Gastrocnemius medialis (tissue), 4 donors: ENCODE data around the gene WDR18. TPM values are rescaled to one million over a fixed set of nuclear protein-coding genes. Genes with fewer than 3 reads are reported as not detected.

ENCODE experiments used
- ATAC-seq, 2 donors: fragments of 150-250 bp; one replicate each; pipeline ENCODE4 v1.9.1; 2016
- DNase-seq, 2 donors: peaks; one replicate each; pipeline ENCODE4 v3.0.0-alpha.2; 2019
- H3K27ac ChIP-seq, 4 donors: fragments of 200-600 bp; sonication (generic); 1 replicate in 1 of 4; 2 replicates in 3 of 4; pipeline ENCODE4 v1.5.1; 2016 to 2018; ENCODE audit warnings: mild to moderate bottlenecking in 2 of 4, moderate library complexity in 1 of 4
- H3K27me3 ChIP-seq, 3 donors: fragments of 200-600 bp; sonication (generic) in 2 of 3; 1 replicate in 1 of 3; 2 replicates in 2 of 3; pipeline versions ENCODE4 v1.5.1 to v1.6.0; 2016 to 2019; ENCODE audit warnings: mild to moderate bottlenecking in 1 of 3, moderate library complexity in 1 of 3
- H3K36me3 ChIP-seq, 2 donors: fragments of 200-600 bp; sonication (generic) in 1 of 2; one replicate each; pipeline ENCODE4 v1.5.1; 2017 to 2018
- H3K4me1 ChIP-seq, 2 donors: fragments of 200-600 bp; sonication (generic) in 1 of 2; one replicate each; pipeline ENCODE4 v1.5.1; 2016 to 2017; ENCODE audit warnings: mild to moderate bottlenecking in 2 of 2
- H3K4me3 ChIP-seq, 4 donors: fragments of 200-600 bp; sonication (generic) in 3 of 4; 1 replicate in 1 of 4; 2 replicates in 3 of 4; pipeline ENCODE4 v1.5.1; 2016 to 2019; ENCODE audit warnings: mild to moderate bottlenecking in 2 of 4
- H3K9me3 ChIP-seq, 3 donors: fragments of 200-600 bp; sonication (generic) in 2 of 3; 1 replicate in 1 of 3; 2 replicates in 2 of 3; pipeline ENCODE4 v1.5.1; 2016 to 2019
- CTCF ChIP-seq, 5 experiments: fragments of 450-650 bp in 3 of 5; fragments of 200-600 bp in 2 of 5; sonication (generic) in 2 of 5; IDR thresholded peaks in 4 of 5; conservative IDR thresholded peaks in 1 of 5; 1 replicate in 4 of 5; 2 replicates in 1 of 5; pipeline ENCODE4 v1.5.1; 2016 to 2019; ENCODE audit warnings: antibody characterized with exemption in 5 of 5, mild to moderate bottlenecking in 3 of 5, moderate library complexity in 3 of 5
- POLR2A ChIP-seq, 2 donors: fragments of 450-650 bp; IDR thresholded peaks; one replicate each; pipeline ENCODE4 v1.6.1; 2017; ENCODE audit warnings: antibody characterized with exemption in 2 of 2, mild to moderate bottlenecking in 2 of 2, moderate library complexity in 2 of 2
- in situ Hi-C, 4 donors: fragments of 200-750 bp; cut with MboI; loops; one replicate each; pipeline versions ENCODE4 v1.15.0 to v1.8.0; 2017; ENCODE audit warnings: low sequenced_read_pairs in 4 of 4
- intact Hi-C: fragments of 100-400 bp; cut with DNase I; formaldehyde crosslinking; loops from one replicate; pipeline ENCODE4 v1.15.1; 2023; ENCODE audit warnings: low total_unique reads
- total RNA-seq, 4 donors: library from RNA; depleted of rRNA; stranded (reverse); fragments of >200 nt; gene quantifications; one replicate each; pipeline versions ENCODE4 v1.1.0 to v1.2.3, GENCODE V29; 2016

Gene WDR18
- total RNA-seq, 4 donors from 2014 or later = 4.4 to 59.0 (median 28.6) TPM

- Histone ChIP-seq H3K9me3 (no peaks in the 10 kb centered on the region), H3K4me1 (no peaks in the 10 kb centered on the region), H3K27ac (no peak overlapping the region), H3K4me3 (no peak overlapping the region), H3K27me3 (peaks cover 0 to 12% (median 2%) of the 10 kb centered on the region in 3 donors), H3K36me3 (no peaks in the 10 kb centered on the region)
- no peak for DNase-seq
- intact Hi-C loops (no loop called here), in situ Hi-C loops (no loop called here)
- ATAC-seq = no peak
- TF ChIP-seq POLR2A (IDR thresholded peaks at IDR 0.05) = no peak
- TF ChIP-seq CTCF (IDR thresholded peaks at IDR 0.05 in 4 of 5, conservative IDR thresholded peaks at IDR 0.05 in 1 of 5) = no peak
These were observed 35.2 kb upstream of the WDR18 start for GRCh38 chr19:948842-949496.

GRCh38 chr19:950352-951066, 33.6 kb upstream of the WDR18 start:
- no peaks in the 10 kb centered on the region for H3K4me1 ChIP-seq
- DNase-seq (no peak), ATAC-seq (no peak)
- intact Hi-C loops = no loop called here
- H3K27ac ChIP-seq = no peak overlapping the region
- TF ChIP-seq POLR2A (IDR thresholded peaks at IDR 0.05) (no peak), CTCF (IDR thresholded peaks at IDR 0.05 in 4 of 5, conservative IDR thresholded peaks at IDR 0.05 in 1 of 5) (no peak)
- H3K27me3 ChIP-seq = peaks cover 0 to 20% (median 11%) of the 10 kb centered on the region in 3 donors
- no peaks in the 10 kb centered on the region for H3K36me3 ChIP-seq
- in situ Hi-C loops = no loop called here
- H3K9me3 ChIP-seq = no peaks in the 10 kb centered on the region
- H3K4me3 ChIP-seq = no peak overlapping the region

- H3K27me3 ChIP-seq = peaks cover 0 to 20% (median 11%) of the 10 kb centered on the region in 3 donors
- DNase-seq = no peak
These were observed 32.0 kb upstream of the WDR18 start for GRCh38 chr19:952049-952679.

More at GRCh38 chr19:952049-952679, 32.0 kb upstream of the WDR18 start:
- ATAC-seq = no peak
- intact Hi-C loops = no loop called here
- TF ChIP-seq CTCF (IDR thresholded peaks at IDR 0.05 in 4 of 5, conservative IDR thresholded peaks at IDR 0.05 in 1 of 5) (no peak), POLR2A (IDR thresholded peaks at IDR 0.05) (no peak)
- H3K4me3 ChIP-seq = no peak overlapping the region
- in situ Hi-C loops = no loop called here
- H3K36me3 ChIP-seq = no peaks in the 10 kb centered on the region
- H3K27ac ChIP-seq = no peak overlapping the region
- H3K4me1 ChIP-seq = no peaks in the 10 kb centered on the region
- H3K9me3 ChIP-seq = no peaks in the 10 kb centered on the region
